Measurements from ENCODE around the gene AARS1.
"Not testable (repeated sequence)": the region's sequence is repeated elsewhere in the genome, so short reads cannot be mapped to it uniquely, and the experiment has no call there.

Gene AARS1

GRCh38 chr16:70223971-70224513 lies 65.3 kb downstream of the AARS1 start:
- not testable (repeated sequence) for DNase-seq

- DNase-seq, result not testable (repeated sequence)
Measured at GRCh38 chr16:70223216-70223615, 66.1 kb downstream of the AARS1 start.

DNA sequence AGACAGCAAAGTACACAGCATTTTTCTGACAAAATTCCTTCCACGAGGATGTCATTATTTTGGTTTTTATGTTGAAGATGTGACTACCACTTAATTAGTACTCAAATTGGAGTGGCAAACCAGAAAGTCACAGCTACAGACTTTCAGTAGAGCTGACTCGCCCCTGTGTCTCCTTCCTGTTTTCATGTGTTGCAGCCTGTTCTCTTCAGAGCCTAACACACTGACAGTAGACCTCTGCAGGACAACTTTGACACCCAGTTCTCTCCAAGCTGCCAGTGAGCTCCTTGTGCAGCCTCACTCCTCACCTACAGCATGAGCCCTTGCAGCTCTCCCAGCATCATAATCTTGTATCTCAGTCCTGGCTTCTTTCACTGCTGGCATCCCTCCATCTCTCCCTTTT lies 66.7 kb downstream of the AARS1 start:
- DNase-seq, result not testable (repeated sequence)

- DNase-seq, result not testable (repeated sequence)
Measured at GRCh38 chr16:70218586-70218985, 70.7 kb downstream of the AARS1 start.

DNA sequence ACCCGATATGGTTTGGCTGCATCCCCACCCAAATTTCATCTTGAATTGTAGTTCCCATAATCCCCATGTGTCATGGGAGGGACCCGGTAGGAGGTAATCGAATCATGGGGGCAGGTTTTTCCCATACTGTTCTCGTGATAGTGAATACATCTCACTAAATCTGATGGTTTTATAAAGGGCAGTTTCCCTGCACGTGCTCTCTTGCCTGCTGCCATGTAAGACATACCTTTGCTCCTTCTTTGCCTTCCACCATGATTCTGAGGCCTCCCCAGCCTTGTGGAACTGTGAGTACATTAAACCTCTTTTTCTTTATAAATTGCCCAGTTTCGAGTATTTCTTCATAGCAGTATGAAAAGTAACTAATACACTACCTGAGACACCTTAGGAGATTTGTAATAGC lies 82.9 kb downstream of the AARS1 start:
- DNase-seq, result not testable (repeated sequence)

GRCh38 chr16:70204668-70205405 lies 84.5 kb downstream of the AARS1 start:
- not testable (repeated sequence) for DNase-seq

GRCh38 chr16:70204010-70204409 lies 85.3 kb downstream of the AARS1 start:
- not testable (repeated sequence) for DNase-seq

DNA sequence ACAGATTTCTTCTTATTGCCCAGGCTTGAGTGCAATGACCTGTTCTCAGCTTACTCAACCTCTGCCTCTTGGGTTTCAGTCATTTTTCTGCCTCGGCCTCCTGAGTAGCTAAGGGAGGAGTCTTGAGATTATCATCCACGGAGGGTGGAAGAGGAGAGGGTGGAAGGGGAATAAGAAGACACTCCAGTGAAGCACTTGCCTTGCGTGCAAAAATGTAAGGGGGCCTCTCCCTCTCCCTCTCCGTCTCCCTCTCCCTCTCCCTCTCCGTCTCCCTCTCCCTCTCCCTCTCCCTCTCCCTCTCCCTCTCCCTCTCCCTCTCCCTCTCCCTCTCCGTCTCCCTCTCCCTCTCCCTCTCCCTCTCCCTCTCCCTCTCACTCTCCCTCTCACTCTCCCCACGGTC lies 85.8 kb downstream of the AARS1 start:
- DNase-seq, result not testable (repeated sequence)

All from left hindlimb (tissue), 1 donor.